BE2C (cell line): ENCODE data around the gene QTRT2.

Source experiments
- DNase-seq: peaks from one replicate; pipeline ENCODE4 v3.0.0-alpha.2; 2020
- H3K27me3 ChIP-seq: fragments of 250-450 bp; sonication (Bioruptor Pico); 2 replicates; pipeline ENCODE4 v1.5.1; 2020; ENCODE audit warnings: mild to moderate bottlenecking
- H3K36me3 ChIP-seq: fragments of 250-450 bp; sonication (Bioruptor Pico); 2 replicates; pipeline ENCODE4 v1.5.1; 2020; ENCODE audit warnings: mild to moderate bottlenecking
- H3K4me1 ChIP-seq: fragments of 250-450 bp; sonication (Bioruptor Pico); 2 replicates; pipeline ENCODE4 v1.5.1; 2020
- H3K4me3 ChIP-seq: 2 replicates; pipeline ENCODE4 v1.5.1; 2011; ENCODE audit warnings: low read depth, low read length
- H3K9me3 ChIP-seq: fragments of 250-450 bp; sonication (Bioruptor Pico); 2 replicates; pipeline ENCODE4 v1.5.1; 2020
- CTCF ChIP-seq: IDR thresholded peaks from 2 replicates; pipeline ENCODE4 v1.5.1; 2012; ENCODE audit warnings: mild to moderate bottlenecking, low read depth, low read length

QTRT2 gene

GRCh38 chr3:114115143-114115542 is 58.6 kb downstream of the QTRT2 start:
- TF ChIP-seq CTCF: no peak

GRCh38 chr3:114119776-114120175 is 63.2 kb downstream of the QTRT2 start:
- TF ChIP-seq CTCF: no peak

More at GRCh38 chr3:114115143-114115542, 58.6 kb downstream of the QTRT2 start:
- DNase-seq: no peak
- H3K4me1 ChIP-seq: no peaks in the 10 kb centered on the region
- peaks cover 15% of the 10 kb centered on the region for H3K27me3 ChIP-seq
- no peaks in the 10 kb centered on the region for H3K9me3 ChIP-seq
- no peak overlapping the region for H3K4me3 ChIP-seq
- H3K36me3 ChIP-seq: no peaks in the 10 kb centered on the region

GRCh38 chr3:114120211-114120610 is 63.7 kb downstream of the QTRT2 start:
- Histone ChIP-seq H3K27me3 (no peaks in the 10 kb centered on the region; the same call in 1 of the 2 replicates), H3K4me1 (no peaks in the 10 kb centered on the region; the same call in 1 of the 2 replicates), H3K4me3 (no peak overlapping the region), H3K9me3 (no peaks in the 10 kb centered on the region), H3K36me3 (no peaks in the 10 kb centered on the region)
- DNase-seq: no peak
- TF ChIP-seq CTCF: no peak

More at GRCh38 chr3:114119776-114120175, 63.2 kb downstream of the QTRT2 start:
- no peak for DNase-seq
- Histone ChIP-seq H3K4me1 (no peaks in the 10 kb centered on the region; the same call in 1 of the 2 replicates), H3K27me3 (no peaks in the 10 kb centered on the region; the same call in 1 of the 2 replicates), H3K9me3 (no peaks in the 10 kb centered on the region), H3K4me3 (no peak overlapping the region), H3K36me3 (no peaks in the 10 kb centered on the region)

- TF ChIP-seq CTCF: no peak
- Histone ChIP-seq H3K4me1 (no peaks in the 10 kb centered on the region; the same call in 1 of the 2 replicates), H3K36me3 (no peaks in the 10 kb centered on the region), H3K27me3 (no peaks in the 10 kb centered on the region; the same call in 1 of the 2 replicates), H3K4me3 (no peak overlapping the region), H3K9me3 (no peaks in the 10 kb centered on the region)
- no peak for DNase-seq
Observed at GRCh38 chr3:114122027-114122709, 65.6 kb downstream of the QTRT2 start.

GRCh38 chr3:114126461-114126860 is 69.9 kb downstream of the QTRT2 start:
- peaks cover 3% of the 10 kb centered on the region; the same call in 1 of the 2 replicates for H3K4me1 ChIP-seq
- no peak for TF ChIP-seq CTCF
- no peaks in the 10 kb centered on the region for H3K36me3 ChIP-seq
- no peak for DNase-seq
- H3K27me3 ChIP-seq: no peaks in the 10 kb centered on the region; the same call in 1 of the 2 replicates
- H3K9me3 ChIP-seq: no peaks in the 10 kb centered on the region
- no peak overlapping the region for H3K4me3 ChIP-seq

- H3K9me3 ChIP-seq: no peaks in the 10 kb centered on the region
- no peaks in the 10 kb centered on the region for H3K36me3 ChIP-seq
- no peak for TF ChIP-seq CTCF
- no peak overlapping the region for H3K4me3 ChIP-seq
- no peaks in the 10 kb centered on the region; the same call in 1 of the 2 replicates for H3K27me3 ChIP-seq
- DNase-seq: no peak
- H3K4me1 ChIP-seq: peaks cover 3% of the 10 kb centered on the region; the same call in 1 of the 2 replicates
Observed at GRCh38 chr3:114127517-114127916, 71.0 kb downstream of the QTRT2 start.
